Loucy (cell line): ENCODE data around the gene GALNT9.

Source experiments
- CTCF ChIP-seq: fragments of 200-600 bp; sonication (generic); conservative IDR thresholded peaks from 2 replicates; pipeline ENCODE4 v1.5.1; 2014; ENCODE audit warnings: mild to moderate bottlenecking, antibody characterized with exemption, low read length
- EZH2phosphoT487 ChIP-seq: fragments of 200-600 bp; IDR thresholded peaks from 2 replicates; pipeline ENCODE4 v1.6.1; 2018; ENCODE audit warnings: antibody characterized with exemption, mild to moderate bottlenecking, moderate library complexity, borderline replicate concordance

- TF ChIP-seq CTCF, result no peak
- TF ChIP-seq EZH2phosphoT487, result no peak
Observed at GRCh38 chr12:132354211-132354981, 25.0 kb upstream of the GALNT9 start.
